Large intestine (tissue), 3 donors: Measurements from ENCODE around the gene HTR4. TPM values are rescaled to one million over a fixed set of nuclear protein-coding genes. Genes with fewer than 3 reads are reported as not detected.
A peak's percentile ranks its signal among the peaks of the same experiment; 100 is the strongest.

Source experiments
- DNase-seq, 2 donors: peaks; one replicate each; pipeline versions ENCODE4 v3.0.0 to v3.0.0-alpha.2; 2013
- H3K27ac ChIP-seq: one replicate; pipeline ENCODE4 v1.5.1; 2013; ENCODE audit warnings: low read length
- H3K27me3 ChIP-seq: 2 replicates; pipeline ENCODE4 v1.6.1; 2013; ENCODE audit warnings: low read length; ENCODE audit not compliant: control insufficient read depth, insufficient read depth
- H3K36me3 ChIP-seq: 2 replicates; pipeline ENCODE4 v1.6.1; 2013; ENCODE audit warnings: low read length; ENCODE audit not compliant: control insufficient read depth, insufficient read depth
- H3K4me1 ChIP-seq: one replicate; pipeline ENCODE4 v1.6.1; 2013; ENCODE audit warnings: low read length; ENCODE audit not compliant: control insufficient read depth, insufficient read depth
- H3K4me3 ChIP-seq: one replicate; pipeline ENCODE4 v1.5.1; 2013; ENCODE audit warnings: low read length
- H3K9me3 ChIP-seq: one replicate; pipeline ENCODE4 v1.6.1; 2013; ENCODE audit warnings: mild to moderate bottlenecking, low read depth, low read length, moderate library complexity; ENCODE audit not compliant: control insufficient read depth
- WGBS: methylation state at CpG from one replicate; pipeline ENCODE4 v1.1.5; 2013; ENCODE audit warnings: low lambda C conversion rate; ENCODE audit not compliant: insufficient coverage; 5-methylcytosine and 5-hydroxymethylcytosine counted together
- polyA plus RNA-seq: library from polyadenylated mRNA; unstranded; fragments of 120-200 nt; gene quantifications from one replicate; pipeline ENCODE4 v1.2.1, GENCODE V29; 2013

Gene HTR4
- polyA plus RNA-seq, 1 donor: 4.7 TPM

DNA sequence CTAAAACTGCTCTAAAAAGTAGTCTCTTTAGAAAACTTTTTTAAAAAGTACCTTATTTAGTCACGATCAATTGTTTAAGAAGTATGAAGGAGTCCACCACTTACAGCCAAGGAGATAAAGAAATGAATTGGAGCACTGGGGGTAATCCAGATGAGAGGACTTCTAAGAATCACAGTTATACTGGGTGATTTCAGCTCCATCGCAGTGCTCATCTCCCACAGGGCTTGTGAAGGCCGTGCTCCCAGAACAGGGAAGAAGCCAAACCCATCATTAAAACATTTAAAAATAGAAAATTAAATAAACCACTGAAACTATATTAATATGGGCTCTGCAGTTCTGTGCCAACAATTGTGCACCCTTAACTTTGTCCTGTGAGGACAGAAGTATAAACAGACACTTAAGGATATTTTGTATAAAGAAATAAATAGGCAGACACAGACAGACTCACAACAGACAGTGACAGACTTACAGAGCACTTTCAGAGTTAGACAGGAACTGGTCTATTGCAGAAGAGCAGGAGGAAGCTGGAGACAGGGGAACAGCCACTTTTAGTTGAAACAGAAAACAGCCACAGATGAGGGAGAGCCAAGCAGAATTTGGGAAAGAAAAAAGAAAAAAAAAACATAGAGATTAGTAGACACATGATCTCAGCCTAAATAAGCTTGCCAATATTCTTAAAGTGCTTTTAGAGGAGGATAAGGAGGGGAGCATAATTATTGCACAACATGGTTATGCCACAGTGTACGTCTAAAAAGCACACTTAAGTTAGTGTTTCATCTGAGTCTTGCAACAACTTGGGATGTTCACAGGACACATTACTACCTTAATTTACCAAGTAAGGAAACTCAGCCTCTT, 188.7 kb downstream of the HTR4 start:
- Histone ChIP-seq H3K27ac (no peak overlapping the region), H3K4me3 (no peak overlapping the region), H3K9me3 (no peaks in the 10 kb centered on the region), H3K36me3 (no peaks in the 10 kb centered on the region), H3K27me3 (no peaks in the 10 kb centered on the region), H3K4me1 (no peaks in the 10 kb centered on the region)
- WGBS: 50% methylated on average over 2 of the region's 4 CpGs
- DNase-seq: no peak

DNA sequence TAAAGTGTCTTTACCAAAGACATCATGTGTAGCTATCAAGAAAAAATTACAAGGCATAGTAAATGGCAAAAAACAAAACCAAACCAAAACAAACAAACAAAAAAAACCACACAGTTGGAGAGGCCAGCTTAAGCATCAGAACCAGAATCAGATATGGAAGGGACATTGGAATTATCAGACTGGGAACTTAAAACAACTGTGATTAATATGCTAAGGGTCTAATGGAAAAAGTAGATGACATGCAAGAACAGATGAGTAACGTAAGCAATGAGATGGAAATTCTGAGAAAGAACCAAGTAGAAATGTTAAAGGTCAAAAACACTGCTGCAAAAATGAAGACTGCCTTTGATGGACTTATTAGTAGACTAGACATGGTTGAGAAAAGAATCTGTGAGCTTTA, 194.7 kb downstream of the HTR4 start:
- Histone ChIP-seq H3K36me3 (no peaks in the 10 kb centered on the region), H3K4me3 (no peak overlapping the region), H3K27me3 (no peaks in the 10 kb centered on the region), H3K27ac (no peak overlapping the region), H3K4me1 (peaks cover 8% of the 10 kb centered on the region), H3K9me3 (no peaks in the 10 kb centered on the region)
- WGBS: 83% methylated on average over 1 of the region's 1 CpG
- no peak for DNase-seq

GRCh38 chr5:148458036-148458888, 196.1 kb downstream of the HTR4 start:
- WGBS: no CpG with 5 or more reads among the region's 3 CpGs
- Histone ChIP-seq H3K27ac (no peak overlapping the region), H3K9me3 (no peaks in the 10 kb centered on the region), H3K4me3 (no peak overlapping the region), H3K27me3 (no peaks in the 10 kb centered on the region), H3K36me3 (no peaks in the 10 kb centered on the region), H3K4me1 (peaks cover 11% of the 10 kb centered on the region)
- DNase-seq: no peak

DNA sequence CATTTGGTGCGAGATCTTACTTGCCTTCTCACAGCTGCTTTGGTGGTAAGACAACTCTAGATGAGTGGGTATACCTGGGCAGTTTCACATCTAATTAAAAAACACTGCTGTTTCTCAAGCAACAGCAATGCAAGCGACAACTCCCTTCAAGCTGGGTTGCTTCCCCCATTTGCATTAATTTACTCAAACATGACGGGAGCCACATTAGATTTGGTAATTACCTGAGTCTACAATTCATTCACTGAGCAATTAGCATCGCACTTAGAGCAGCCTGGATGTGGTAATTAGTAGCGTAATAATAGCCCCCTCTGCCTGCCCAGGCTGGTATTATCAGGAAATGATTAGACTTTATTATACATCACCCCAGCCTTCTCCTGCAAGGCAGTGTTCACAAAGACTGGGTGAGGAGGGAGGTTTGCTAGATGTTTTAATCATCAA, 197.1 kb downstream of the HTR4 start:
- H3K4me3 ChIP-seq: no peak overlapping the region
- H3K9me3 ChIP-seq: no peaks in the 10 kb centered on the region
- H3K36me3 ChIP-seq: no peaks in the 10 kb centered on the region
- H3K27ac ChIP-seq: no peak overlapping the region
- peak in 1 of 2 donors; percentile 21 for DNase-seq
- H3K4me1 ChIP-seq: peaks cover 11% of the 10 kb centered on the region
- no CpG with 5 or more reads among the region's 5 CpGs for WGBS
- no peaks in the 10 kb centered on the region for H3K27me3 ChIP-seq

DNA sequence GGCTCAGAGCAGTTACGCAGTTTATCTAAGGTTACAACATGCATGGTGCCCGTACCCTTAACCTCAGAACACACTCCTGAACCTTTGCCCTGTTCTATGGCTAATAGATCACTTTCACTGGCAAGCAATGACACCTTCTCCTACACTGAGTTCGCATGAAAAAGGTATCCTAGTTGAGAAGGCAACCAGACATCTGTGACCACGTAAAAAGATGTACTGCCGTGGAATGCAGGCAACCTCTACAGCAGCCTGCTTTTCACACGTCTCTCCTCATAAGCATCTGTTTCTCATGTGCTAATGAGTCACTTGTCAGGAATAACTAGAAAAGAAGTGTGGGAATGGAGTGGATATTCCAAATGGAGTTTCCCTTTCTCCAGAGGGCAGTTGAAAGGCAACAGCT, 199.1 kb downstream of the HTR4 start:
- DNase-seq: peak; percentile 27 to 64
- Histone ChIP-seq H3K9me3 (no peaks in the 10 kb centered on the region), H3K27ac (no peak overlapping the region), H3K36me3 (no peaks in the 10 kb centered on the region), H3K4me3 (no peak overlapping the region), H3K4me1 (peaks cover 11% of the 10 kb centered on the region), H3K27me3 (no peaks in the 10 kb centered on the region)
- no CpG with 5 or more reads among the region's 6 CpGs for WGBS

- H3K4me3 ChIP-seq: no peak overlapping the region
- DNase-seq: peak in 1 of 2 donors; percentile 20
- no peaks in the 10 kb centered on the region for H3K9me3 ChIP-seq
- peaks cover 11% of the 10 kb centered on the region for H3K4me1 ChIP-seq
- no peak overlapping the region for H3K27ac ChIP-seq
- WGBS: no CpG with 5 or more reads among the region's 5 CpGs
- H3K27me3 ChIP-seq: no peaks in the 10 kb centered on the region
- H3K36me3 ChIP-seq: no peaks in the 10 kb centered on the region
Measured at GRCh38 chr5:148454576-148454975, 199.8 kb downstream of the HTR4 start.

DNA sequence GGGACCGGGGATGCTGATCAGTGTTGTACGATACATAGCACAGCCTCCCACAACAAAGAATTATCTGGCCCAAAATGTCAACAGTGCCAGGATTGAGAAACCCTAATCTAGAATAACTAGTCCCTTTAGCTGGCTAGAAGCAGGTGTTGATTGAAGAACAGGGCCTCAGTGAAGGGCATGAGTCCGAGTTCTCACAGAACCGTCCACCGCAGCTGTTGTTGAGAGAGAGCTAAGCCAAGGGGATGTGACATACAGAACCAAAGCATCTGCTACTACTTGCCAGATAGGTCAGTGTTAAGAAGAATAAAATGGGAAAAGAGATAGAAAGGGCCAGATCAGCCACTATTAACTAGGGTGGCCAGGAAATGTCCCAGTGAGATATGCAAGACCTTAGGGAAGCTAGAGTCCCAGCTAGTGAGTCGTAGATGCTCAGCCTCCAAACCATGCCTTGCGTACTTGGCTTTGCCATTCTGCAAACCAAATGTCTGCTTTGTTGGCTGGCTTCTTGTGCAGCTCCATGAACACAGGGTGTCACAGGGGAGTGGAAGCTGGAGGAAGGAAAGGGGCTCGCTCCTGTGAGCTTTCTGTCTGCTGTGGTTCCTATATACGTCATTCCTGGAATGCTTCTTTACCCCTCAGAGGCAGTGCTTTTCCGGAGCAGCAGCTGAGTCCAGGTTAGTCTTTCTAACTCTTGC, 201.7 kb downstream of the HTR4 start:
- no CpG with 5 or more reads among the region's 10 CpGs for WGBS
- DNase-seq: no peak
- no peaks in the 10 kb centered on the region for H3K27me3 ChIP-seq

DNA sequence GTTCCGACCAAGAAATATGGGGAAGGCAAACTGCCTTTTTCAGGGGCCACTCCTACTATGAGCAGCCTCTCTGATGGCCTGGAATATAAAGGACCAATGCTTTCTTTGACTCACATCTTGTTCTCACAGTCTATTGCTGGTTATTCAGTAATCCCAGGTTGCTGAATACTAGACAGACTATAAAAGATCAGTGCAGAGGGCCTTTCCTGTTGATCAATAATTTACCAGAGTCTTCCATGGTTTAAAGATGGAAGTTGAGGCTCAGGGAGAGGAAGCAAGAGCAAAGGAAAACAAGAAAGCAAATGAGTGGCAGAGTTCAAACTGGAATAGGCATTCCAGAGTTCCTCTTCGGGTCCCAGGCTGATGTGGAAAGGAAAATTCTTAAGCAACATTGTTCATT, 207.7 kb downstream of the HTR4 start:
- peaks cover 21% of the 10 kb centered on the region for H3K4me1 ChIP-seq
- DNase-seq: peak; percentile 45 to 82
- WGBS: no CpG with 5 or more reads among the region's 2 CpGs
- no peaks in the 10 kb centered on the region for H3K9me3 ChIP-seq
- peaks cover 7% of the 10 kb centered on the region for H3K36me3 ChIP-seq
- H3K4me3 ChIP-seq: no peak overlapping the region
- peak overlapping the region; percentile 26 for H3K27ac ChIP-seq
- H3K27me3 ChIP-seq: no peaks in the 10 kb centered on the region

More for the DNA sequence above, 201.7 kb downstream of the HTR4 start:
- Histone ChIP-seq H3K4me1 (peaks cover 11% of the 10 kb centered on the region), H3K9me3 (no peaks in the 10 kb centered on the region), H3K36me3 (no peaks in the 10 kb centered on the region), H3K27ac (no peak overlapping the region), H3K4me3 (no peak overlapping the region)

DNA sequence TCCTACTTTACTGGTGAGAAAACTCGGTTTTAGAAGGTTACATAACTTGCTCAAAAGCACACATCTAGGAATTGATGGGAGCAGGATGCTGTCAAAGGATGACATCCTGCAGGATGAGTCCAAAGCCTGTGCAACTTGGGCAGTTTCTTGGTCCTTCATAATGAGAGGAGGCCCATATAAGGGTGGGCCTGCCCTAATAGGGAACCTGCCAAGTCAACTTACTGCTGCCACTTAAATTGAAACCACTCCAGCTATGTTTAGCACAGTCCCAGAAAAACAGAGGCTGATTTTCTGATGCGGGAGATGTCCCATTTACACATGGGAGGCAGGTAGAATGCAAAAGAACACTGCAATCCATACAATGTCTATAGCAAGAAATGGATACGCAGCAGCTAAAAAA, 208.7 kb downstream of the HTR4 start:
- DNase-seq: no peak
- Histone ChIP-seq H3K36me3 (peaks cover 14% of the 10 kb centered on the region), H3K9me3 (no peaks in the 10 kb centered on the region), H3K4me3 (no peak overlapping the region), H3K27me3 (no peaks in the 10 kb centered on the region), H3K27ac (no peak overlapping the region), H3K4me1 (peaks cover 21% of the 10 kb centered on the region)
- 90% methylated on average over 2 of the region's 3 CpGs for WGBS

DNA sequence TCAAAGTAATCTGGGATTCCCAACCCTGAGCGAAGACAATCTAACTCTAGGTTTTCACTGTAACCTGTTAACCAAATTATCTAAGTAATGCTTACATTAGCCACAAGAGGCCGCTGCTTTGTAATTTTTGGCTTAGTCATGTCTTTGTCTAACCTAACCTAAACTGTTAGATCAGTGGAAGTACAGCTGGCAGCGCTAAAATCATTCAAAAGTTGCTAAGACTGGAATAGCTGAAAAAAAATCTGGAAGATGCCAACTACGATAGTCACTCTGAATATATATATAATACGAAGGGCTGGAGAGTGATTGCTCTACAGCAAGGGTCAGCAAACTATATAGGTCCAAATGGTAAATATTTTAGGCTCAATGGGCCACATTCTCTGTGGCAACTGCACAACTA, 210.3 kb downstream of the HTR4 start:
- DNase-seq: peak; percentile 49 to 70
- H3K36me3 ChIP-seq: peaks cover 27% of the 10 kb centered on the region
- WGBS: 0% methylated on average over 1 of the region's 5 CpGs
- peaks cover 21% of the 10 kb centered on the region for H3K4me1 ChIP-seq
- no peak overlapping the region for H3K4me3 ChIP-seq
- no peak overlapping the region for H3K27ac ChIP-seq
- H3K27me3 ChIP-seq: no peaks in the 10 kb centered on the region
- H3K9me3 ChIP-seq: no peaks in the 10 kb centered on the region
